Neuronal stem cell (in vitro differentiated cells): ENCODE measurements around the gene ZNF473.
"Not testable (repeated sequence)": the region's sequence is repeated elsewhere in the genome, so short reads cannot be mapped to it uniquely, and the experiment has no call there.

Experiments used
- DNase-seq: peaks from one replicate; pipeline ENCODE4 v3.0.0-alpha.2; 2013; ENCODE audit warnings: low spot score
- H2AFZ ChIP-seq: one replicate; pipeline ENCODE4 v1.6.1; 2013; ENCODE audit warnings: mild to moderate bottlenecking, low read length, inconsistent platforms
- H2AK5ac ChIP-seq: 2 replicates; pipeline ENCODE4 v1.6.1; 2013; ENCODE audit warnings: low read depth, mild to moderate bottlenecking, inconsistent platforms, low read length, moderate library complexity, mixed read lengths
- H2BK120ac ChIP-seq: 2 replicates; pipeline ENCODE4 v1.6.1; 2013; ENCODE audit warnings: low read depth, mild to moderate bottlenecking, inconsistent platforms, low read length, moderate library complexity, mixed read lengths
- H2BK12ac ChIP-seq: one replicate; pipeline ENCODE4 v1.6.1; 2013; ENCODE audit warnings: low read length, inconsistent platforms
- H2BK15ac ChIP-seq: 2 replicates; pipeline ENCODE4 v1.6.1; 2013; ENCODE audit warnings: mild to moderate bottlenecking, low read length, inconsistent platforms, mixed read lengths
- H2BK5ac ChIP-seq: one replicate; pipeline ENCODE4 v1.6.1; 2013; ENCODE audit warnings: inconsistent platforms, mild to moderate bottlenecking, low read length, moderate library complexity
- H3K14ac ChIP-seq: one replicate; pipeline ENCODE4 v1.6.1; 2013; ENCODE audit warnings: low read length, inconsistent platforms
- H3K18ac ChIP-seq: 2 replicates; pipeline ENCODE4 v1.6.1; 2013; ENCODE audit warnings: low read length, inconsistent platforms
- H3K23ac ChIP-seq: 2 replicates; pipeline ENCODE4 v1.6.1; 2013; ENCODE audit warnings: low read depth, mild to moderate bottlenecking, mixed read lengths, low read length, inconsistent platforms; ENCODE audit not compliant: poor library complexity
- H3K27ac ChIP-seq: replicated peaks from 3 replicates; pipeline ENCODE4 v1.5.1; 2013; ENCODE audit warnings: low read length, inconsistent platforms
- H3K27me3 ChIP-seq, 3 experiments: 2 replicates each; pipeline ENCODE4 v1.6.1; 2013; ENCODE audit warnings: low read length in 3 of 3, mild to moderate bottlenecking in 2 of 3, inconsistent platforms in 1 of 3, low read depth in 1 of 3, mixed read lengths in 1 of 3, moderate library complexity in 1 of 3; ENCODE audit not compliant: control insufficient read depth in 3 of 3, insufficient read depth in 3 of 3
- H3K36me3 ChIP-seq, 2 donors: replicated peaks in 1 of 2; 2 replicates each; pipeline ENCODE4 v1.6.1; 2013; ENCODE audit warnings: low read length in 2 of 2; ENCODE audit not compliant: control insufficient read depth in 2 of 2, insufficient read depth in 2 of 2
- H3K4ac ChIP-seq: 2 replicates; pipeline ENCODE4 v1.6.1; 2013; ENCODE audit warnings: inconsistent platforms, mild to moderate bottlenecking, low read length, moderate library complexity
- H3K4me1 ChIP-seq, 2 donors: 1 replicate in 1 of 2; 2 replicates in 1 of 2; pipeline ENCODE4 v1.6.1; 2013; ENCODE audit warnings: low read length in 2 of 2, low read depth in 1 of 2; ENCODE audit not compliant: control insufficient read depth in 2 of 2, insufficient read depth in 1 of 2
- H3K4me2 ChIP-seq: one replicate; pipeline ENCODE4 v1.6.1; 2013; ENCODE audit warnings: mild to moderate bottlenecking, low read length, inconsistent platforms; ENCODE audit not compliant: insufficient read depth, poor library complexity, severe bottlenecking
- H3K4me3 ChIP-seq, 2 donors: 2 replicates each; pipeline ENCODE4 v1.5.1; 2013; ENCODE audit warnings: low read length in 2 of 2, mild to moderate bottlenecking in 2 of 2, inconsistent platforms in 1 of 2, moderate library complexity in 1 of 2
- H3K79me1 ChIP-seq: one replicate; pipeline ENCODE4 v1.6.1; 2013; ENCODE audit warnings: low read depth, mild to moderate bottlenecking, inconsistent platforms, low read length, moderate library complexity
- H3K9ac ChIP-seq: one replicate; pipeline ENCODE4 v1.6.1; 2013; ENCODE audit warnings: mild to moderate bottlenecking, low read depth, low read length, inconsistent platforms; ENCODE audit not compliant: poor library complexity
- H3K9me3 ChIP-seq, 2 donors: replicated peaks in 1 of 2; 2 replicates each; pipeline versions ENCODE3 to v1.6.1; 2013; ENCODE audit warnings: low read length in 2 of 2, mild to moderate bottlenecking in 2 of 2, inconsistent platforms in 1 of 2, low read depth in 1 of 2, mixed read lengths in 1 of 2, moderate library complexity in 1 of 2; ENCODE audit not compliant: control insufficient read depth in 2 of 2, insufficient read depth in 1 of 2
- H4K8ac ChIP-seq: one replicate; pipeline ENCODE4 v1.6.1; 2013; ENCODE audit warnings: low read depth, mild to moderate bottlenecking, inconsistent platforms, low read length, moderate library complexity
- H4K91ac ChIP-seq: one replicate; pipeline ENCODE4 v1.6.1; 2013; ENCODE audit warnings: low read length, low read depth, mild to moderate bottlenecking, inconsistent platforms; ENCODE audit not compliant: poor library complexity
- WGBS, 2 donors: extraction: QIAGEN DNeasy Blood & Tissue Kit; methylation state at CpG; one replicate each; pipeline ENCODE4 v1.1.7; 2013; ENCODE audit warnings: missing lambda C conversion rate in 2 of 2, mixed read lengths in 1 of 2; ENCODE audit not compliant: insufficient read length in 2 of 2, insufficient replicate concordance in 1 of 2; ENCODE audit errors: extremely low coverage in 2 of 2; 5-methylcytosine and 5-hydroxymethylcytosine counted together

ZNF473 gene

DNA sequence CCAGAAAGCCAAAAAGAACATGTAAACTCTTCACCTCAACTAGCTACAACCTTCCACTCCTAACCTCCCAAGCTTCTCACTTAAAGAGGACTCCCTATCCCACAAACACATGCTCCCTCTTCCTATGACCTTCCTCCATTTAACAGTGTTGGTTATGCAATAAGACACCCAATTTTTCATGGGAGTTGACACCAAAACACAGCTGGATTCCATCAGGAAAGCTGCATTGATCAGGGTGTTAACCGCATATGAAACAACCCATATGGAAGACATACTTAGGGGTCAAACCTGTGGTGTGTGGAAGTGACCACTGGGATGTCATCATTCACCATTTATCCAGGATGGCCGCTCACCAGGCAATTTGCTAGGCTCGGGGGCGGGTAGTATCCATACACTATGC is 21.9 kb downstream of the ZNF473 start:
- H3K4me2 ChIP-seq = no peak overlapping the region
- no peak overlapping the region for H4K91ac ChIP-seq
- no peak overlapping the region for H3K27ac ChIP-seq
- no peak overlapping the region for H3K9ac ChIP-seq
- H2BK5ac ChIP-seq = no peak overlapping the region
- no peaks in the 10 kb centered on the region for H3K27me3 ChIP-seq
- no peak overlapping the region for H3K4me3 ChIP-seq
- H2BK12ac ChIP-seq = no peak overlapping the region
- no peak overlapping the region for H3K14ac ChIP-seq
- no peak overlapping the region for H2AK5ac ChIP-seq
- peaks cover 3% of the 10 kb centered on the region for H3K79me1 ChIP-seq
- WGBS, 2 donors = no CpG with 5 or more reads among the region's 4 CpGs
- H4K8ac ChIP-seq = no peak overlapping the region
- H3K9me3 ChIP-seq = peaks cover 59 to 72% of the 10 kb centered on the region in 2 donors
- H3K36me3 ChIP-seq = peaks cover 51 to 67% of the 10 kb centered on the region in 2 donors
- peaks cover 0 to 2% of the 10 kb centered on the region in 2 donors for H3K4me1 ChIP-seq
- DNase-seq = no peak
- H3K18ac ChIP-seq = no peak overlapping the region
- no peak overlapping the region for H2AFZ ChIP-seq
- no peak overlapping the region for H3K23ac ChIP-seq
- no peak overlapping the region for H2BK15ac ChIP-seq
- H3K4ac ChIP-seq = no peak overlapping the region
- H2BK120ac ChIP-seq = no peak overlapping the region

DNA sequence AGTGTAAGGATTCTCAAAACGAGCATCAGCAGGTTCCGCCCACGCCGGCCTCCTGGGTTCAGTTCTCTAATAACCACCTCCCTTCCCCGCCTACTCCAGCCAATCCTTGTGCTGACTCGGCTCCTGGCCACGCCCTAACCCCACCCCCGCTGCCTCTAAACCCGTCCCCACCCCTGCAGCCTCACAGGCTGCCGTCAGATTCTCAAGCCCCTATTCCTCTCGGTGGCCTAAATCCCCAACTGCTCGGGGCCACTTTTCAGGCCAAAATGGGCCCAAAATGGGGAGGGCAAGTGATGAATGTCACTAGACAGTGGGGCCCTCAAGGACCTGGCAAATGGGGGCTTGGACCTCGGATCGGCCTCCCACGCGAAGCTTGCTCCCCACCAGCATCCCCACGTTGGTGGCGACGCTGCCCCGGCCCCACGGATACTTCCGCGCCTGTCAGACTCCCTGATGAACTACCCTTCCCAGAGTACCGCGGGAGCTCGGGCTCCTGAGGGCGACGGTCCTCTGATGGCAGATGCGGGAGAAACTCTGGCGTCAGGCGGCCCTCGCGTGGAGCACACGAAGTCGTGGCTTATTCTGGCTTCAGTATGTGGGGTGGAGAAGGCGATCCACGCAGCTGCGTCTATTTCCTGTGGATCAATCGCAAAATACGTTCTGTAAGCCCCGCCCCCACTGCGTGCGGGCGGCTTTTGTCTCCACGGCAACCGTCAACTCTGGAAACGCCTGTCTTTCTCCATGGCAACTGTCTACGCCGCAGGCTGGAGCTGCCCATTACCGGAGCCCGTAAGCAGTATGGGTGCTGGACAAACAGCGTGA is 24.8 kb downstream of the ZNF473 start:
- H3K4ac ChIP-seq = no peak overlapping the region
- no peak overlapping the region for H4K91ac ChIP-seq
- H3K14ac ChIP-seq = no peak overlapping the region
- H3K4me2 ChIP-seq = peak overlapping the region; percentile 38
- H2AFZ ChIP-seq = no peak overlapping the region
- H4K8ac ChIP-seq = no peak overlapping the region
- no peak overlapping the region for H2AK5ac ChIP-seq
- no peak overlapping the region for H2BK120ac ChIP-seq
- peaks cover 34 to 48% of the 10 kb centered on the region in 2 donors for H3K9me3 ChIP-seq
- no peak overlapping the region for H3K27ac ChIP-seq
- WGBS, 2 donors = no CpG with 5 or more reads among the region's 52 CpGs
- H2BK5ac ChIP-seq = no peak overlapping the region
- H2BK12ac ChIP-seq = no peak overlapping the region
- no peaks in the 10 kb centered on the region for H3K27me3 ChIP-seq
- no peak overlapping the region for H3K18ac ChIP-seq
- no peak overlapping the region for H3K23ac ChIP-seq
- peaks cover 3% of the 10 kb centered on the region for H3K79me1 ChIP-seq
- H3K4me1 ChIP-seq = peaks cover 0 to 2% of the 10 kb centered on the region in 2 donors
- DNase-seq = peak; percentile 48
- peak overlapping the region in 1 of 2 donors; percentile 87 for H3K4me3 ChIP-seq
- no peak overlapping the region for H2BK15ac ChIP-seq
- no peak overlapping the region for H3K9ac ChIP-seq
- peaks cover 24 to 39% of the 10 kb centered on the region in 2 donors for H3K36me3 ChIP-seq

GRCh38 chr19:50051228-50051895 is 25.6 kb downstream of the ZNF473 start:
- H2AFZ ChIP-seq, H3K18ac ChIP-seq, H2BK5ac ChIP-seq, H3K4ac ChIP-seq, H2BK12ac ChIP-seq, H3K23ac ChIP-seq, H2BK120ac ChIP-seq, H4K91ac ChIP-seq, H2BK15ac ChIP-seq, H4K8ac ChIP-seq, H3K4me1 ChIP-seq, H2AK5ac ChIP-seq, H3K4me2 ChIP-seq, H3K14ac ChIP-seq, H3K79me1 ChIP-seq, H3K27ac ChIP-seq, H3K27me3 ChIP-seq, H3K4me3 ChIP-seq, DNase-seq, H3K9ac ChIP-seq: not testable (repeated sequence)
- H3K9me3 ChIP-seq = peaks cover 27 to 41% of the 10 kb centered on the region in 2 donors
- no CpG with 5 or more reads among the region's 16 CpGs for WGBS, 2 donors
- H3K36me3 ChIP-seq = peaks cover 17 to 32% of the 10 kb centered on the region in 2 donors

- no peak overlapping the region for H2BK5ac ChIP-seq
- H3K27me3 ChIP-seq = no peaks in the 10 kb centered on the region
- H3K4me1 ChIP-seq = peaks cover 0 to 2% of the 10 kb centered on the region in 2 donors
- H3K4me2 ChIP-seq = no peak overlapping the region
- no peak overlapping the region for H2BK12ac ChIP-seq
- no peak overlapping the region for H3K4ac ChIP-seq
- DNase-seq = no peak
- H2BK120ac ChIP-seq = no peak overlapping the region
- H3K18ac ChIP-seq = no peak overlapping the region
- H3K9ac ChIP-seq = no peak overlapping the region
- H2BK15ac ChIP-seq = no peak overlapping the region
- H4K8ac ChIP-seq = no peak overlapping the region
- no peak overlapping the region for H2AFZ ChIP-seq
- no peak overlapping the region for H3K27ac ChIP-seq
- peaks cover 11 to 26% of the 10 kb centered on the region in 2 donors for H3K36me3 ChIP-seq
- H2AK5ac ChIP-seq = no peak overlapping the region
- H3K79me1 ChIP-seq = no peaks in the 10 kb centered on the region
- peaks cover 21 to 35% of the 10 kb centered on the region in 2 donors for H3K9me3 ChIP-seq
- H3K14ac ChIP-seq = no peak overlapping the region
- H3K23ac ChIP-seq = no peak overlapping the region
- no peak overlapping the region for H4K91ac ChIP-seq
- H3K4me3 ChIP-seq = no peak overlapping the region
- WGBS, 2 donors = no CpG with 5 or more reads among the region's 8 CpGs
Observed at GRCh38 chr19:50051964-50052363, 26.2 kb downstream of the ZNF473 start.
